Stomach (tissue), 9 donors: ENCODE results near the gene AUTS2. TPM values are rescaled to one million over a fixed set of nuclear protein-coding genes. Genes with fewer than 3 reads are reported as not detected.

ENCODE experiments used
- DNase-seq, 2 donors: peaks; one replicate each; pipeline versions ENCODE4 v3.0.0 to v3.0.0-alpha.2; 2013 to 2019
- H3K27ac ChIP-seq, 5 donors: fragments of 200-600 bp in 4 of 5; sonication (generic) in 4 of 5; one replicate each; pipeline ENCODE4 v1.5.1; 2013 to 2019; ENCODE audit warnings: mild to moderate bottlenecking in 1 of 5, moderate library complexity in 1 of 5
- H3K27me3 ChIP-seq, 3 donors: fragments of 200-600 bp; sonication (generic); one replicate each; pipeline ENCODE4 v1.5.1; 2017 to 2019; ENCODE audit warnings: mixed run types in 1 of 3
- H3K36me3 ChIP-seq, 4 donors: fragments of 200-600 bp; sonication (generic); 1 replicate in 3 of 4; 2 replicates in 1 of 4; pipeline ENCODE4 v1.5.1; 2016 to 2019
- H3K4me1 ChIP-seq, 4 donors: fragments of 200-600 bp; sonication (generic); one replicate each; pipeline ENCODE4 v1.5.1; 2016 to 2019
- H3K4me3 ChIP-seq, 4 donors: fragments of 200-600 bp; sonication (generic) in 3 of 4; one replicate each; pipeline ENCODE4 v1.5.1; 2016 to 2019; ENCODE audit warnings: mild to moderate bottlenecking in 1 of 4
- H3K9me3 ChIP-seq, 4 donors: fragments of 200-600 bp; sonication (generic); one replicate each; pipeline ENCODE4 v1.5.1; 2016 to 2019
- EP300 ChIP-seq: sonication (generic); formaldehyde crosslinking; IDR thresholded peaks from one replicate; pipeline ENCODE4 v1.6.1; 2017; ENCODE audit warnings: antibody characterized with exemption
- POLR2A ChIP-seq, 4 donors: fragments of 450-650 bp; IDR thresholded peaks; one replicate each; pipeline ENCODE4 v1.6.1; 2016; ENCODE audit warnings: antibody characterized with exemption in 4 of 4, control low read depth in 2 of 4, mild to moderate bottlenecking in 1 of 4, moderate library complexity in 1 of 4
- POLR2AphosphoS5 ChIP-seq, 3 donors: sonication (generic); formaldehyde crosslinking; IDR thresholded peaks; one replicate each; pipeline ENCODE4 v1.6.1; 2016; ENCODE audit warnings: antibody characterized with exemption in 3 of 3
- WGBS, 5 donors: extraction: QIAGEN DNeasy Blood & Tissue Kit in 3 of 5; methylation state at CpG; one replicate each; pipeline versions ENCODE4 v1.1.5 to v1.1.7; 2013 to 2018; 5-methylcytosine and 5-hydroxymethylcytosine counted together
- intact Hi-C: fragments of 100-400 bp; cut with DNase I; formaldehyde crosslinking; loops from one replicate; pipeline ENCODE4 v1.15.1; 2023; ENCODE audit warnings: low total_unique reads
- polyA plus RNA-seq, 3 donors: library from polyadenylated mRNA; stranded (reverse); fragments of 200-250 nt; gene quantifications; one replicate each; pipeline ENCODE4 v1.2.3, GENCODE V29; 2013
- total RNA-seq, 5 donors: library from RNA; depleted of rRNA; stranded (reverse); fragments of >200 nt; gene quantifications; one replicate each; pipeline versions ENCODE4 v1.1.0 to v1.2.3, GENCODE V29; 2014 to 2016
- TF ChIP-seq, protein P1 (sequence below), 7 experiments: fragments of 450-650 bp in 4 of 7; fragments of 200-600 bp in 3 of 7; sonication (generic) in 3 of 7; IDR thresholded peaks; one replicate each; pipeline ENCODE4 v1.5.1; 2016 to 2019; ENCODE audit warnings: antibody characterized with exemption in 7 of 7, control low read depth in 2 of 7, mild to moderate bottlenecking in 1 of 7
- donor health status: healthy with polysubstance abuse.
- donor health status: Bipolar disorder and iron deficiency.
- donor health status: healthy.

The AUTS2 gene
- total and polyA plus RNA-seq, 8 donors, result 3.8 to 90.3 (median 38.1) TPM

DNA sequence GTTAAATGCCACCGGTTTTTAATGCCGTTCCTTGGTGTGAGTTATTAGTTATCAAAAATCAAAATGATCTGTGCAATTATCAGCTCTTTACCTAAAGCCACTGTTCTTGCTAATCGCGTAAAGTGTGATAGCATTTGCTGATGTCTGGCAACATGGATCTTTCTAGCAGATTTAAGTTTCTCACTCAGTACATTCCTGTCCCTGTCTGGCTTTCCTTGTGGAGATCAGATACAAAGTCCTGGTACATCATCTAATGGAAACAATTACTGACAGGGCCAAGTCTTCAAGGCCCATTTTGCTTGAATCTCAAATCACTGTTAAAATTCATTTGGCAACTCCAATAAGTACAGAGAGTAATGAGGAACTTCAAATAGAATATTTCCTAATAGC is 755.7 kb downstream of the AUTS2 start:
- intact Hi-C loops, result no loop called here

DNA sequence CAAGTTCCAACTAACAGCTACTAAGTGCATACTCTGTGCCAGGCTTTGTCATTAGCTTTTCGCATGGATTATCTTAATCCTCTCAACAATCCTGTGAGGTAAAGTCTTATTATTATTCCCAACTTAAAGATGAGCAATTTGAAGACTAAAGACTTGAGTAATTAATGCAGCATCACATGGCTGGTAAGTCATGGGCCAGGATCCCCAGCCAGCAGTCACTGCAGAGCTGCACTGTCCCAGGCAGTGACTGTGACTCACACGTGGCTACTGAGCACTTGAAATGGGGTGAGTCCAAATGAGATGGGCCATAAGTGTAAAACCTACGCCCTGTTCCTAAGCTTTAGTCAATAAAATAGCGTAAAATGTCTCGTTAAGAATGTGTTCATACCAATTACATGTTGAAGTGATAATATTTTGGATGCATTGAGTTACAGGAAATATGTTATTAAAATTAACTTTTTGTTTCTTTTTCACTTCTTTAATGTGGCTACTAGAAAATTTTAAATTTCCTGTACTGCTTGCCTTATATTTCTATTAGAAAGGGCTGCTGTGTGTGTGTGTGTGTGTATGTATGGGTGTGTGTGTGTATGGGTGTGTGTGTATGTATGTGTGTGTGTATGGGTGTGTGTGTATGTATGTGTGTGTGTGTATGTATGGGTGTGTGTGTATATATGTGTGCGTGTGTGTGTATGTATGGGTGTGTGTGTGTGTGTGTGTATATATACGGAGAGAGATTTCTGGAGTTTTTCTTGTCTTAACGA is 756.3 kb downstream of the AUTS2 start:
- WGBS, 5 donors, result 85 to 91% (median 86%) methylated on average over 8 of the region's 8 CpGs
- H3K27me3 ChIP-seq, result no peaks in the 10 kb centered on the region
- no peak for DNase-seq
- no peak overlapping the region for H3K4me3 ChIP-seq
- H3K36me3 ChIP-seq, result no peaks in the 10 kb centered on the region
- peaks cover 0 to 26% (median 0%) of the 10 kb centered on the region in 4 donors for H3K4me1 ChIP-seq
- no peaks in the 10 kb centered on the region for H3K9me3 ChIP-seq
- TF ChIP-seq POLR2AphosphoS5 (IDR thresholded peaks at IDR 0.05) (no peak), EP300 (no peak), POLR2A (IDR thresholded peaks at IDR 0.05) (no peak)
- TF ChIP-seq, protein P1, sequence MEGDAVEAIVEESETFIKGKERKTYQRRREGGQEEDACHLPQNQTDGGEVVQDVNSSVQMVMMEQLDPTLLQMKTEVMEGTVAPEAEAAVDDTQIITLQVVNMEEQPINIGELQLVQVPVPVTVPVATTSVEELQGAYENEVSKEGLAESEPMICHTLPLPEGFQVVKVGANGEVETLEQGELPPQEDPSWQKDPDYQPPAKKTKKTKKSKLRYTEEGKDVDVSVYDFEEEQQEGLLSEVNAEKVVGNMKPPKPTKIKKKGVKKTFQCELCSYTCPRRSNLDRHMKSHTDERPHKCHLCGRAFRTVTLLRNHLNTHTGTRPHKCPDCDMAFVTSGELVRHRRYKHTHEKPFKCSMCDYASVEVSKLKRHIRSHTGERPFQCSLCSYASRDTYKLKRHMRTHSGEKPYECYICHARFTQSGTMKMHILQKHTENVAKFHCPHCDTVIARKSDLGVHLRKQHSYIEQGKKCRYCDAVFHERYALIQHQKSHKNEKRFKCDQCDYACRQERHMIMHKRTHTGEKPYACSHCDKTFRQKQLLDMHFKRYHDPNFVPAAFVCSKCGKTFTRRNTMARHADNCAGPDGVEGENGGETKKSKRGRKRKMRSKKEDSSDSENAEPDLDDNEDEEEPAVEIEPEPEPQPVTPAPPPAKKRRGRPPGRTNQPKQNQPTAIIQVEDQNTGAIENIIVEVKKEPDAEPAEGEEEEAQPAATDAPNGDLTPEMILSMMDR (IDR thresholded peaks at IDR 0.05), result no peak
- intact Hi-C loops, result no loop called here
- no peak overlapping the region for H3K27ac ChIP-seq

More for the DNA sequence above, 755.7 kb downstream of the AUTS2 start:
- TF ChIP-seq POLR2A (IDR thresholded peaks at IDR 0.05), result no peak
- TF ChIP-seq EP300, result no peak
- TF ChIP-seq POLR2AphosphoS5 (IDR thresholded peaks at IDR 0.05), result no peak
- TF ChIP-seq, protein P1 (IDR thresholded peaks at IDR 0.05), result no peak
- WGBS, 5 donors, result 66 to 86% (median 83%) methylated on average over 4 of the region's 4 CpGs
- no peak overlapping the region for H3K27ac ChIP-seq
- H3K27me3 ChIP-seq, result no peaks in the 10 kb centered on the region
- no peaks in the 10 kb centered on the region for H3K9me3 ChIP-seq
- H3K36me3 ChIP-seq, result no peaks in the 10 kb centered on the region
- no peak overlapping the region for H3K4me3 ChIP-seq
- no peak for DNase-seq
- peaks cover 0 to 26% (median 0%) of the 10 kb centered on the region in 4 donors for H3K4me1 ChIP-seq

DNA sequence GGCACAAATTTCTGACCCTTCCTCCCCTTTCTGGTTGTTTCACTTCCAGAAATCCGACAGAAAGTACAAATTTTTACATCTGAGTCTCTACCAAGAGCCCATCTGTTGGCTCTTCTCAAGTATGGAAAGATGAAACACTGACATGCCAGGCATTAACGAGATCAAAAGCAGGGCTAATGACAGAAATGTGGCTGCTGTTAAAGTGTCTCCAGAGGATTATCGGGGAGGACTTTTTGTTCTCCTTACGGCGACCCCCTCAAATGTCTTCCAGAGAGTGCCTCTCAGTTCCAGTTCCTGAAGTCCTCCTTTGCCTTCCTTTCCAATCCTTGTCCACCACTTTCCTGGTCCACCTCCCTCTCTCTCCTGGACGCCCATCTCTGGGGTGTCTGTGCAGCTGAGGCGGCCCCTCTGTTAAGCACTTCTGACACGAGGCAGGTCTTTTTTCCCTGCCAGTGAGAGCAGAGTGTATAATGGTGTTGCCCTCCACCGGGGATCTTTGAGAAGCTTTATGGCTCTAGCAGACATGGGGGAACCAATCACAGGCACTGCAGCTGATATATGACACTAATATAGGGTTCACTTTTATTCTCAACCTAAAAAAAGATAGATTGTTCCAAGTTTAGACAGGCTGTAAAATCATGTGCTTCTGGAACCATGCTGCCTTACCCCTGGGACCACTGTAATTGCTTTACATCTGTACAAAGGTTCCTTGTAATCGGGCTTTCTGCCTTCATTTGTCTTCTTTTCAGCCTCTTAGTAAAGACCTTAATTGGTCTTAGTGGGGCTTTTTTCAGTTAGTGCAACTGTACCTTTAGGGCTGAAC is 757.1 kb downstream of the AUTS2 start:
- DNase-seq, result no peak
- Histone ChIP-seq H3K27me3 (no peaks in the 10 kb centered on the region), H3K36me3 (no peaks in the 10 kb centered on the region), H3K4me3 (no peak overlapping the region), H3K4me1 (peaks cover 0 to 26% (median 0%) of the 10 kb centered on the region in 4 donors), H3K9me3 (no peaks in the 10 kb centered on the region), H3K27ac (no peak overlapping the region)
- WGBS, 5 donors, result 84 to 87% (median 85%) methylated on average over 10 of the region's 10 CpGs
- TF ChIP-seq POLR2AphosphoS5 (IDR thresholded peaks at IDR 0.05) (no peak), POLR2A (IDR thresholded peaks at IDR 0.05) (no peak), EP300 (no peak)
- TF ChIP-seq, protein P1 (IDR thresholded peaks at IDR 0.05), result no peak
- intact Hi-C loops, result no loop called here

DNA sequence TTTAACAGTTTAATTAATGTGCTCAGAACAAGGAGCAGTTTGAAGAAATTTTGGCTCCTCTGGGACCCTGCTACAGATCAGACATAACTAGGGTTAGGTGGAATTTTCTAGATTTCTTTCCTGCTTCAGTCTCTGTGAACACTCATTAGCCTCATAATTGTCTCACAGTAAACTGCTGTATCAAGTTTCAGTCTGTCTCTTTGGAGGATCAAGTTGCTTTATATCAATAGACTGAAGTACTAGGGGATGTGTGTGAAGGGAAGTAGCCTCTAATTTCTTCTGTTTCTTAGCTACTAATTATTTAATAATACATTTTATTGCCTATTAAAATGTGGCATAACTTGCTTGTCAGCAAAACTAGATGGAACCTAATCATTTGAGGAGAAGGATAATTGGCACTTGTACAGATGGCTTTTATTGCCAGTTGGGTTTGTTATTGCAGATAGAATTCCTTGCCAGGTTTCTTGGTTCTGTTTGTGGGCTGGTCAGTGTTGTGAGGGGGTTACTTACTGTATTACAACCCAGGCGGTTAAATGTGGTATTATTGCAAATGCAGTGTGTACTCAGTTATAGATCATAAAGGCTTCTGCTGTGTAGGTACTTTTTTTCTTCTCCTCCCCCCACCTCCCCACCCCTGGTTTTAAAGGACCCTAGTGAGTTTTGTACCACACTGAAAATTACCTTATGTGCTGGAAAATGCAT is 758.0 kb downstream of the AUTS2 start:
- no peak overlapping the region for H3K4me3 ChIP-seq
- H3K9me3 ChIP-seq, result no peaks in the 10 kb centered on the region
- TF ChIP-seq POLR2AphosphoS5 (IDR thresholded peaks at IDR 0.05), result no peak
- TF ChIP-seq, protein P1 (IDR thresholded peaks at IDR 0.05), result no peak
- no peak for DNase-seq
- H3K4me1 ChIP-seq, result peaks cover 0 to 26% (median 0%) of the 10 kb centered on the region in 4 donors
- WGBS, 5 donors, result 84 to 100% (median 95%) methylated on average over 1 of the region's 1 CpG
- intact Hi-C loops, result no loop called here
- no peak overlapping the region for H3K27ac ChIP-seq
- no peaks in the 10 kb centered on the region for H3K36me3 ChIP-seq
- H3K27me3 ChIP-seq, result no peaks in the 10 kb centered on the region
